NCI-H1694 treated with DMSO at 0.1 percent for 48 hours (cell line): ENCODE measurements around the gene DEFB123.

ENCODE experiments used
- DNase-seq: peaks from one replicate; lab custom pipeline; 2025; lab: John Stamatoyannopoulos, UW

The DEFB123 gene

GRCh38 chr20:31474097-31474436 lies 33.6 kb downstream of the DEFB123 start:
- no peak for DNase-seq

GRCh38 chr20:31474758-31475427 lies 34.5 kb downstream of the DEFB123 start, which contains the start of the genes DEFB124 and REM1:
Gene DEFB124, minus strand, starts transcription at chr20:31475127. Its CDS starts 2,114 bp downstream, at chr20:31473013.
Gene REM1, plus strand, starts transcription at chr20:31475288. Its CDS starts 1,158 bp downstream, at chr20:31476446.
- DNase-seq, result no peak

GRCh38 chr20:31475472-31476293 lies 35.3 kb downstream of the DEFB123 start:
- DNase-seq, result no peak

DNA sequence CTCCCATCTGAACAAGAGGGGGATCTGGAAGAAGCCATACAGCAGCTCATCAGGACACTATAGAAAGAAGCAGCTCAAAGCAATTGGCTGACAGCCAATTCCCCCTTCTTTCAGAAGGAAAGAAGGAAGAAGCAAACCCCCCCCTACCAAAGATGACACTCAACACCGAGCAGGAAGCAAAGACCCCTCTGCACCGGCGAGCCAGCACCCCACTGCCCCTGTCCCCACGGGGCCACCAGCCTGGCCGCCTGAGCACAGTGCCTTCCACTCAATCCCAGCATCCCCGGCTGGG lies 35.8 kb downstream of the DEFB123 start:
- DNase-seq, result no peak

DNA sequence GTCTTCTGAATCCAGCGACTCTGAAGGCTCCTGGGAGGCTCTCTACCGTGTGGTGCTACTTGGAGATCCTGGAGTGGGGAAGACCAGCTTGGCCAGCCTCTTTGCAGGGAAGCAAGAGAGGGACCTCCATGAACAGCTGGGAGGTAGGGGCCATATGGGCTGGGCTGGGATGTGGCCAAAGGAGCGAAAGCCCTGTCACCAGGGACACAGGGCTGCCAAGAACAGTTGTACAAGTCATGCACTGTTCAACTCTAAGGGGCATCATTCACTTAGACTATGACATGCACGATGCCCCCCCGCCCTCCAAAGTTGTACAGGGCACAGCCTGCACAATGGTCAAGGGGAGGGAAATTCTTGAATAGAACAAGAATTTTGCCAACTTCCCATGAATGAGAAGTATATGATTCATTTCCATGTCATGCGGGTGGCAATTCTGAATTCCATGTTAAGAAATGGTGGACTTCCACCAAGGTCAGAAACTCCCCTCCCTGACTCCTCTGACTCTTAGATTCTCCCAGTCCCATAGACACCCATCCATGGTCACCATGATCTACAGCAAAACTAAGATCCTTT lies 36.3 kb downstream of the DEFB123 start:
- DNase-seq, result no peak

- no peak for DNase-seq
Measured at GRCh38 chr20:31484001-31484400, 43.6 kb downstream of the DEFB123 start.

- DNase-seq, result no peak
Measured at GRCh38 chr20:31485450-31486339, 45.3 kb downstream of the DEFB123 start.

GRCh38 chr20:31488115-31488514 lies 47.7 kb downstream of the DEFB123 start:
- no peak for DNase-seq

DNA sequence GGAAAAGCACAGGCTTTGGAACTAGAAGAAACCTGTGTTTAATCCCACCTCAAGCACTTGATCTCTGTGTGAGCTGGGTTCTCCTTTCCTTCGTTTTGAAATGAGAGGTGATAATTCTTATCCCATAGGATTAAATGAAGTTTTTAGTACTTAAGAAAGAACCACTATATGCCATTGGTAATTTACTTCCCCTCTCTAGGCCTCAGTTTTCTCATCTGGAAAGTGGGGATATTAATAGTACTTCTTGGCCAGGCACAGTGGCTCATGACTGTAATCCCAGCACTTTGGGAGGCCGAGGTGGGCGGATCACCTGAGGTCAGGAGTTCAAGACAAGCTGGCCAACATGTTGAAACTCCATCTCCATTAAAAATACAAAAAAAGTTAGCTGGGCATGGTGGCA lies 48.7 kb downstream of the DEFB123 start:
- no peak for DNase-seq

DNA sequence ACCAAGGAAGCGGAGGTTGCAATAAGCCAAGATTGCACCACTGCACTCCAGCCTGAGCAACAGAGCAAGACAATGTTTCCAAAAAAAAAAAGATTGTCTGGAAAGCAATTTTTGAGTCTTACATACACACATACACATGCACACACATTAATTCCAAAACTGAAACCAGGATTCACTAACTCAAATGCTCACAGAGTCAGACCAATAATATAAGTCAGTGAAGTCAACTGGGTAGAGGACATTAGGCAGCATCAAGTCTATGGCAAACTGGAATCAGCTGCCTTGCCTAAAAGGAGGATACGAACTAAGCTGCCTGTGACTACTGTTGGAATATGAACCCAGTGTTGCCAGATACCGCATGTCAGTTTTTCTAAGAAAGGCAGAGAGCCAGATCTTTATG lies 50.3 kb downstream of the DEFB123 start:
- DNase-seq, result no peak

DNA sequence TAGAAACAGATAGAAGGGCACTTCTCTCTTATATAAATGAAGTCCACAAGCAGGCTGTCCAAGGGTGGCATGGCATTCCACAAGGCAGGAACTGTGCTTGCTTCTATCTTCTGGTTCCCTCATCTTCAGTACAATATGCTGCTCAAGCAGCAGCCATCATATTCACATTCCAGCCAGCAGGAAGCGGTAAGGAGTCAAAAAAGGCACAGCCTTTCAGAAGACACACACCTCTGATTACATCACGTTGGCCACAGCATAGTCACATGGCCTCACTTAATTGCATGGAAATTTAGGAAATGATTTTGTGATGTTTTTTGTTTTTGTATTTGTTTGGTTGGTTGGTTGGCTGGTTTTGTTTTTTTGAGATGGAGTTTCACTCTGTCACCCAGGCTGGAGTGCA lies 53.7 kb downstream of the DEFB123 start:
- DNase-seq, result no peak

- no peak for DNase-seq
Measured at GRCh38 chr20:31496761-31497295, 56.4 kb downstream of the DEFB123 start.

DNA sequence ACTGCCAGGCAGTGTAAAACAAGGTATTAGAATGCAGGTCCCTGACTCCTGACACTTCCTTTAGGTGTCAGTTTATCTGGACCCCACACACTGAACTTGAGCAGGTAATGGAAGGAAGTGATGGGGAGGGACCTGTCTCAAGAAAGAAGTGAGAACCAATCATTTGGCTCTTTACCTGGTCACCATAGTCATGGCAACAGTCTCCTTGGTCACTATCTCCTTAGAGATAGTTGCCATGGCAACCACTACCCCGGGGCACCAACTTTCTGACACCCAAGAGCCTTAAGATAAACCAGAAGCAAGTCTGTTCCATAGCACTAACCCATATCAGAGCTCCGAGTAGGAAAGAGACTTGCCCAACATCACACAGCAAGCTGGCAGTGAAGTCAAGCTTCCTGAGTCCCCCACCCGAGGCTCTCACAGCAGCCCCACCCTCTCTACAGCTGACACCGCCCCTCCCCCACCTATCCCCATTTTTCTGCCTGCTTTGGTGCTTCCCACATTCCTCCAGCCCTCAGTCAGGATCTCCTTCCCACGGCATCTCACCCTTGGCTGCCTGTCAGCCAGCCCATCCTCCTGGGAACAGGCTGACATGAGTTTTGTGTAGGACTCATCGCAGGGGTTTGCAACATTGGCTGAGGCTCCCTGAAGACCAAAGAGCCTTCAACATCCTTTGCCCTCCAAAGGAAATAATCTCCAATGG lies 57.6 kb downstream of the DEFB123 start:
- DNase-seq, result no peak
